GM23338 (cell line): ENCODE results near the gene PSMD13. TPM values are rescaled to one million over a fixed set of nuclear protein-coding genes. Genes with fewer than 3 reads are reported as not detected.

Experiments used
- ATAC-seq: fragments of 200-7000 bp; cut with Tn5 transposase; 3 replicates; pipeline ENCODE4 v1.9.1; 2020
- DNase-seq: peaks from one replicate; pipeline ENCODE4 v3.0.0-alpha.2; 2015; ENCODE audit warnings: low spot score
- H2AFZ ChIP-seq: fragments of 200-600 bp; sonication (generic); 2 replicates; pipeline ENCODE4 v1.8.0; 2016; ENCODE audit warnings: antibody characterized with exemption, mild to moderate bottlenecking, moderate library complexity
- H3F3A ChIP-seq: fragments of 200-600 bp; sonication (generic); replicated peaks from 2 replicates; pipeline ENCODE4 v1.8.0; 2017; ENCODE audit warnings: antibody characterized with exemption, mixed run types, low read depth
- H3K27ac ChIP-seq: fragments of 200-600 bp; sonication (generic); 2 replicates; pipeline ENCODE4 v1.6.1; 2016; ENCODE audit warnings: low read depth
- H3K27me3 ChIP-seq: fragments of 200-600 bp; sonication (generic); 2 replicates; pipeline ENCODE4 v1.8.0; 2016; ENCODE audit warnings: mild to moderate bottlenecking, mixed run types, moderate library complexity; ENCODE audit not compliant: insufficient read depth
- H3K36me3 ChIP-seq: fragments of 200-600 bp; sonication (generic); 2 replicates; pipeline ENCODE4 v1.8.0; 2016; ENCODE audit warnings: mild to moderate bottlenecking; ENCODE audit not compliant: insufficient read depth
- H3K4me1 ChIP-seq: fragments of 200-600 bp; sonication (generic); 2 replicates; pipeline ENCODE4 v1.8.0; 2016; ENCODE audit warnings: mild to moderate bottlenecking, moderate library complexity; ENCODE audit not compliant: insufficient read depth
- H3K4me2 ChIP-seq: fragments of 200-600 bp; sonication (generic); 2 replicates; pipeline ENCODE4 v1.7.1; 2017; ENCODE audit warnings: mixed run types
- H3K4me3 ChIP-seq: fragments of 200-600 bp; sonication (generic); 2 replicates; pipeline ENCODE4 v1.6.1; 2016; ENCODE audit warnings: mixed run types
- H3K79me2 ChIP-seq: fragments of 200-600 bp; sonication (generic); replicated peaks from 2 replicates; pipeline ENCODE4 v1.8.0; 2017; ENCODE audit warnings: mild to moderate bottlenecking; ENCODE audit not compliant: insufficient read depth
- H3K9me2 ChIP-seq: fragments of 200-600 bp; sonication (generic); 2 replicates; pipeline ENCODE4 v1.8.0; 2017; ENCODE audit not compliant: insufficient read depth
- H4K20me1 ChIP-seq: fragments of 200-600 bp; sonication (generic); replicated peaks from 2 replicates; pipeline ENCODE4 v1.8.0; 2017; ENCODE audit warnings: mild to moderate bottlenecking; ENCODE audit not compliant: insufficient read depth
- H3K27ac Mint-ChIP-seq: 2 replicates; pipeline ENCODE4 v1.8.0; 2020; ENCODE audit warnings: inconsistent platforms, mild to moderate bottlenecking, moderate library complexity, mixed read lengths
- H3K27me3 Mint-ChIP-seq: 3 replicates; pipeline ENCODE4 v1.8.0; 2022; ENCODE audit warnings: low read depth, mild to moderate bottlenecking, moderate library complexity, mixed read lengths, inconsistent platforms; ENCODE audit not compliant: insufficient read depth, poor library complexity
- H3K36me3 Mint-ChIP-seq: 3 replicates; pipeline ENCODE4 v1.8.0; 2021; ENCODE audit warnings: low read depth, mild to moderate bottlenecking, inconsistent platforms, moderate library complexity, mixed read lengths
- H3K4me1 Mint-ChIP-seq: 3 replicates; pipeline ENCODE4 v1.8.0; 2020; ENCODE audit warnings: mild to moderate bottlenecking, inconsistent platforms, mixed read lengths
- H3K4me3 Mint-ChIP-seq: 3 replicates; pipeline ENCODE4 v1.8.0; 2021; ENCODE audit warnings: moderate library complexity, mild to moderate bottlenecking, inconsistent platforms, mixed read lengths
- H3K9me3 Mint-ChIP-seq: 3 replicates; pipeline ENCODE4 v1.8.0; 2020; ENCODE audit warnings: moderate library complexity, mild to moderate bottlenecking, inconsistent platforms, mixed read lengths
- CREB1 ChIP-seq: fragments of 250-450 bp; sonication (Bioruptor Pico); IDR thresholded peaks from 2 replicates; pipeline ENCODE4 v1.5.0; 2020; ENCODE audit warnings: low read depth, mild to moderate bottlenecking, moderate library complexity
- CTCF ChIP-seq, 2 experiments: fragments of 200-600 bp in 1 of 2; sonication (generic) in 1 of 2; conservative IDR thresholded peaks; 2 replicates each; pipeline versions ENCODE4 v1.5.1 to v1.6.1; 2016 to 2017; ENCODE audit warnings: antibody characterized with exemption in 2 of 2, low read depth in 2 of 2, mild to moderate bottlenecking in 2 of 2, moderate library complexity in 1 of 2
- EZH2 ChIP-seq: fragments of 200-600 bp; sonication (generic); IDR thresholded peaks from one replicate; pipeline ENCODE4 v1.8.0; 2017; ENCODE audit warnings: antibody characterized with exemption, mild to moderate bottlenecking, low read depth; ENCODE audit not compliant: unreplicated experiment
- EZH2phosphoT487 ChIP-seq: fragments of 200-600 bp; sonication (generic); IDR thresholded peaks from one replicate; pipeline ENCODE4 v1.8.1; 2018; ENCODE audit warnings: antibody characterized with exemption; ENCODE audit not compliant: unreplicated experiment
- JUNB ChIP-seq: IDR thresholded peaks from one replicate; pipeline ENCODE4 v1.6.1; 2016; ENCODE audit warnings: antibody characterized with exemption; ENCODE audit not compliant: unreplicated experiment
- NANOG ChIP-seq: IDR thresholded peaks from 2 replicates; pipeline ENCODE4 v1.6.1; 2016; ENCODE audit warnings: antibody characterized with exemption, borderline replicate concordance
- POLR2AphosphoS5 ChIP-seq: IDR thresholded peaks from 2 replicates; pipeline ENCODE4 v1.6.1; 2016; ENCODE audit warnings: antibody characterized with exemption, low read depth
- REST ChIP-seq: IDR thresholded peaks from one replicate; pipeline ENCODE4 v1.6.1; 2018; ENCODE audit warnings: antibody characterized with exemption; ENCODE audit not compliant: unreplicated experiment
- STAT1 ChIP-seq: IDR thresholded peaks from one replicate; pipeline ENCODE4 v1.6.1; 2016; ENCODE audit warnings: antibody characterized with exemption; ENCODE audit not compliant: unreplicated experiment
- ZNF114 ChIP-seq: fragments of 250-450 bp; sonication (Bioruptor Pico); IDR thresholded peaks from 2 replicates; pipeline ENCODE4 v1.5.0; 2020; ENCODE audit warnings: mild to moderate bottlenecking, moderate library complexity
- ZNF331 ChIP-seq: fragments of 250-450 bp; sonication (Bioruptor Pico); IDR thresholded peaks from 2 replicates; pipeline ENCODE4 v1.5.0; 2020; ENCODE audit warnings: low read depth, mild to moderate bottlenecking, moderate library complexity
- ZNF462 ChIP-seq: fragments of 250-450 bp; sonication (Bioruptor Pico); IDR thresholded peaks from 2 replicates; pipeline ENCODE4 v1.5.0; 2020; ENCODE audit warnings: mild to moderate bottlenecking, moderate library complexity
- polyA plus RNA-seq: library from polyadenylated mRNA; unstranded; fragments of >200 nt; fragmentation: Nextera tagmentation; extraction: Ambion mirVana; gene quantifications from 2 replicates; pipeline ENCODE4 v1.2.1, GENCODE V29; 2016
- total RNA-seq: library from RNA; depleted of rRNA; stranded (reverse); fragments of >200 nt; shearing (Covaris generic); gene quantifications from 2 replicates; pipeline ENCODE4 v1.2.3, GENCODE V29; 2014
- TF ChIP-seq, protein P1 (sequence below): IDR thresholded peaks from 2 replicates; pipeline ENCODE4 v1.6.1; 2016; ENCODE audit warnings: antibody characterized with exemption

PSMD13 gene
- total and polyA plus RNA-seq, 2 experiments from 2014 or later, result 111 to 114 TPM

GRCh38 chr11:282171-282570 is 45.4 kb downstream of the PSMD13 start:
- Histone ChIP-seq H3K27ac (no peak overlapping the region), H3K27me3 (peaks cover 65% of the 10 kb centered on the region), H3K4me1 (no peaks in the 10 kb centered on the region), H2AFZ (no peak overlapping the region), H4K20me1 (no peaks in the 10 kb centered on the region), H3K9me2 (no peaks in the 10 kb centered on the region), H3K4me3 (no peak overlapping the region), H3K79me2 (no peaks in the 10 kb centered on the region), H3F3A (peaks cover 3% of the 10 kb centered on the region; the same call in 1 of the 2 replicates), H3K36me3 (no peaks in the 10 kb centered on the region), H3K4me2 (no peak overlapping the region)
- no peak overlapping the region; the same call in 2 of the 3 replicates for H3K4me3 Mint-ChIP-seq
- H3K9me3 Mint-ChIP-seq, result peaks cover 2% of the 10 kb centered on the region; the same call in 1 of the 3 replicates
- ATAC-seq, result no peak
- H3K4me1 Mint-ChIP-seq, result peaks cover 28% of the 10 kb centered on the region
- no peaks in the 10 kb centered on the region; the same call in 2 of the 3 replicates for H3K36me3 Mint-ChIP-seq
- DNase-seq, result no peak
- peaks cover 64% of the 10 kb centered on the region for H3K27me3 Mint-ChIP-seq
- TF ChIP-seq NANOG (no peak), POLR2AphosphoS5 (no peak), EZH2phosphoT487 (no peak), ZNF462 (CRISPR knock-in tag) (no peak), REST (no peak), CREB1 (CRISPR knock-in tag) (no peak), ZNF114 (CRISPR knock-in tag) (no peak), CTCF (conservative IDR thresholded peaks at IDR 0.05; ENCODE audit: low read depth in 2 of 2) (no peak), JUNB (no peak), EZH2 (no peak), STAT1 (no peak), ZNF331 (CRISPR knock-in tag) (no peak)
- TF ChIP-seq, protein P1, sequence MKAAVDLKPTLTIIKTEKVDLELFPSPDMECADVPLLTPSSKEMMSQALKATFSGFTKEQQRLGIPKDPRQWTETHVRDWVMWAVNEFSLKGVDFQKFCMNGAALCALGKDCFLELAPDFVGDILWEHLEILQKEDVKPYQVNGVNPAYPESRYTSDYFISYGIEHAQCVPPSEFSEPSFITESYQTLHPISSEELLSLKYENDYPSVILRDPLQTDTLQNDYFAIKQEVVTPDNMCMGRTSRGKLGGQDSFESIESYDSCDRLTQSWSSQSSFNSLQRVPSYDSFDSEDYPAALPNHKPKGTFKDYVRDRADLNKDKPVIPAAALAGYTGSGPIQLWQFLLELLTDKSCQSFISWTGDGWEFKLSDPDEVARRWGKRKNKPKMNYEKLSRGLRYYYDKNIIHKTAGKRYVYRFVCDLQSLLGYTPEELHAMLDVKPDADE, result no peak
- H3K27ac Mint-ChIP-seq, result no peak overlapping the region
